Measurements from ENCODE around the gene ABCC1. TPM values are rescaled to one million over a fixed set of nuclear protein-coding genes. Genes with fewer than 3 reads are reported as not detected.

ABCC1 gene
- total RNA-seq, 1 experiment from 2014 or later = 16.1 TPM

GRCh38 chr16:15919331-15919730 is 30.1 kb upstream of the ABCC1 start:
- BruUV-seq (replicated peaks) = no TSS peak
- POLR2A ChIA-PET (ENCODE audit: unreplicated experiment) = interaction anchor here (1.0 kb wide), 1 partner anchor 31 kb away, joined by 5 read pairs; no protein-coding TSS in a partner anchor
- Histone ChIP-seq H3K9me3 (ENCODE audit: low read length) (no peaks in the 10 kb centered on the region), H3K36me3 (ENCODE audit: low read depth, low read length) (no peaks in the 10 kb centered on the region), H3F3A (ENCODE audit: low read length, unreplicated experiment) (peaks cover 4% of the 10 kb centered on the region), H2AFZ (ENCODE audit: low read length) (no peak overlapping the region), H3K4me2 (ENCODE audit: low read length) (no peak overlapping the region), H3K27me3 (ENCODE audit: low read length) (no peaks in the 10 kb centered on the region), H3K9ac (ENCODE audit: low read length) (no peak overlapping the region), H3K27ac (ENCODE audit: low read length) (no peak overlapping the region), H3K9me2 (replicated peaks; ENCODE audit: low read length) (no peaks in the 10 kb centered on the region), H3K4me1 (ENCODE audit: insufficient read depth, low read length) (peaks cover 9% of the 10 kb centered on the region), H3K79me2 (ENCODE audit: low read length) (no peaks in the 10 kb centered on the region), H3K4me3 (ENCODE audit: low read length) (no peak overlapping the region), H4K20me1 (ENCODE audit: low read length) (no peaks in the 10 kb centered on the region)
- intact Hi-C loops (cut with micrococcal nuclease) = no loop called here
- TF ChIP-seq EZH2 (IDR thresholded peaks at IDR 0.05; ENCODE audit: low read length, unreplicated experiment) = no peak
- TF ChIP-seq EZH2phosphoT487 (IDR thresholded peaks at IDR 0.05; ENCODE audit: borderline replicate concordance, low read length) = no peak
- no peak for TF ChIP-seq CTCF (conservative IDR thresholded peaks at IDR 0.05; ENCODE audit: low read depth, low read length)
- peak; percentile 22 for DNase-seq
- CTCF ChIA-PET = no interaction called here
- ATAC-seq = no peak

GRCh38 chr16:15924996-15925395 is 24.4 kb upstream of the ABCC1 start:
- BruUV-seq (replicated peaks) = no TSS peak

More at GRCh38 chr16:15924996-15925395, 24.4 kb upstream of the ABCC1 start:
- ATAC-seq = no peak
- Histone ChIP-seq H3K4me2 (ENCODE audit: low read length) (no peak overlapping the region), H3K79me2 (ENCODE audit: low read length) (no peaks in the 10 kb centered on the region), H3K27me3 (ENCODE audit: low read length) (no peaks in the 10 kb centered on the region), H3F3A (ENCODE audit: low read length, unreplicated experiment) (peaks cover 4% of the 10 kb centered on the region), H3K4me3 (ENCODE audit: low read length) (no peak overlapping the region), H3K27ac (ENCODE audit: low read length) (no peak overlapping the region), H2AFZ (ENCODE audit: low read length) (no peak overlapping the region), H3K36me3 (ENCODE audit: low read depth, low read length) (no peaks in the 10 kb centered on the region), H3K9ac (ENCODE audit: low read length) (no peak overlapping the region), H3K4me1 (ENCODE audit: insufficient read depth, low read length) (peaks cover 6% of the 10 kb centered on the region), H3K9me3 (ENCODE audit: low read length) (no peaks in the 10 kb centered on the region), H3K9me2 (replicated peaks; ENCODE audit: low read length) (no peaks in the 10 kb centered on the region), H4K20me1 (ENCODE audit: low read length) (no peaks in the 10 kb centered on the region)
- POLR2A ChIA-PET (ENCODE audit: unreplicated experiment) = no interaction called here
- CTCF ChIA-PET = no interaction called here
- DNase-seq = no peak
- intact Hi-C loops (cut with micrococcal nuclease) = no loop called here
- TF ChIP-seq EZH2 (IDR thresholded peaks at IDR 0.05; ENCODE audit: low read length, unreplicated experiment) (no peak), EZH2phosphoT487 (IDR thresholded peaks at IDR 0.05; ENCODE audit: borderline replicate concordance, low read length) (no peak), CTCF (conservative IDR thresholded peaks at IDR 0.05; ENCODE audit: low read depth, low read length) (no peak)

All from PC-3 (cell line).